Mesenchymal stem cell (in vitro differentiated cells and primary cell): ENCODE data around the gene TFAP2D.

Experiments used
- DNase-seq: peaks from one replicate; pipeline ENCODE4 v3.0.0-alpha.2; 2013
- H2AFZ ChIP-seq: one replicate; pipeline ENCODE4 v1.6.1; 2013; ENCODE audit warnings: low read depth, mild to moderate bottlenecking, control low read depth, inconsistent platforms, low read length, moderate library complexity
- H2AK5ac ChIP-seq: 2 replicates; pipeline ENCODE4 v1.6.1; 2013; ENCODE audit warnings: low read length, moderate library complexity, mild to moderate bottlenecking, inconsistent platforms; ENCODE audit not compliant: severe bottlenecking
- H2BK120ac ChIP-seq: one replicate; pipeline ENCODE4 v1.6.1; 2013; ENCODE audit warnings: low read depth, mild to moderate bottlenecking, inconsistent platforms, low read length, moderate library complexity
- H2BK12ac ChIP-seq, 2 experiments: one replicate each; pipeline ENCODE4 v1.6.1; 2013; ENCODE audit warnings: inconsistent platforms in 2 of 2, low read length in 2 of 2, mild to moderate bottlenecking in 2 of 2, moderate library complexity in 2 of 2, control low read depth in 1 of 2
- H2BK15ac ChIP-seq: one replicate; pipeline ENCODE4 v1.6.1; 2013; ENCODE audit warnings: mild to moderate bottlenecking, low read depth, inconsistent platforms; ENCODE audit not compliant: poor library complexity, severe bottlenecking
- H2BK5ac ChIP-seq: 2 replicates; pipeline ENCODE4 v1.6.1; 2013; ENCODE audit warnings: low read depth, mild to moderate bottlenecking, low read length, control low read depth, inconsistent platforms; ENCODE audit not compliant: poor library complexity, severe bottlenecking
- H3K14ac ChIP-seq, 2 experiments: one replicate each; pipeline ENCODE4 v1.6.1; 2013; ENCODE audit warnings: inconsistent platforms in 2 of 2, low read length in 2 of 2, control low read depth in 1 of 2, mild to moderate bottlenecking in 1 of 2, moderate library complexity in 1 of 2
- H3K18ac ChIP-seq, 2 experiments: one replicate each; pipeline ENCODE4 v1.6.1; 2013; ENCODE audit warnings: inconsistent platforms in 2 of 2, low read length in 2 of 2, control low read depth in 1 of 2, low read depth in 1 of 2, mild to moderate bottlenecking in 1 of 2
- H3K23ac ChIP-seq, 2 experiments: one replicate each; pipeline ENCODE4 v1.6.1; 2013; ENCODE audit warnings: inconsistent platforms in 2 of 2, low read length in 2 of 2, mild to moderate bottlenecking in 2 of 2, moderate library complexity in 2 of 2, control low read depth in 1 of 2
- H3K27ac ChIP-seq: 2 replicates; pipeline ENCODE4 v1.5.1; 2013; ENCODE audit warnings: mild to moderate bottlenecking, moderate library complexity, low read length, control low read depth, inconsistent platforms; ENCODE audit not compliant: poor library complexity, severe bottlenecking
- H3K27me3 ChIP-seq, 2 experiments: 2 replicates each; pipeline versions ENCODE4 v1.6.1 to v1.7.0; 2013; ENCODE audit warnings: low read length in 2 of 2, mild to moderate bottlenecking in 2 of 2, moderate library complexity in 2 of 2, control low read depth in 1 of 2, inconsistent platforms in 1 of 2; ENCODE audit not compliant: control insufficient read depth in 1 of 2, insufficient read depth in 1 of 2
- H3K36me3 ChIP-seq, 2 experiments: 2 replicates each; pipeline versions ENCODE4 v1.6.1 to v1.7.0; 2013; ENCODE audit warnings: low read length in 2 of 2, control low read depth in 1 of 2, inconsistent platforms in 1 of 2, low read depth in 1 of 2, mild to moderate bottlenecking in 1 of 2; ENCODE audit not compliant: insufficient read depth in 2 of 2, control insufficient read depth in 1 of 2
- H3K4ac ChIP-seq, 2 experiments: one replicate each; pipeline ENCODE4 v1.6.1; 2013; ENCODE audit warnings: inconsistent platforms in 2 of 2, low read length in 2 of 2, mild to moderate bottlenecking in 2 of 2, moderate library complexity in 2 of 2, control low read depth in 1 of 2, low read depth in 1 of 2
- H3K4me1 ChIP-seq: 2 replicates; pipeline ENCODE4 v1.6.1; 2013; ENCODE audit warnings: low read depth, low read length, control low read depth; ENCODE audit not compliant: control insufficient read depth, insufficient read depth
- H3K4me2 ChIP-seq: 2 replicates; pipeline ENCODE4 v1.6.1; 2013; ENCODE audit warnings: low read length, mild to moderate bottlenecking, inconsistent platforms; ENCODE audit not compliant: poor library complexity, severe bottlenecking
- H3K4me3 ChIP-seq, 2 experiments: 2 replicates each; pipeline versions ENCODE4 v1.5.1 to v1.7.0; 2013; ENCODE audit warnings: low read length in 2 of 2, mild to moderate bottlenecking in 2 of 2, control low read depth in 1 of 2, low read depth in 1 of 2; ENCODE audit not compliant: insufficient read depth in 1 of 2
- H3K79me1 ChIP-seq: replicated peaks from 2 replicates; pipeline ENCODE4 v1.6.1; 2013; ENCODE audit warnings: mild to moderate bottlenecking, control low read depth, low read length, inconsistent platforms; ENCODE audit not compliant: poor library complexity, severe bottlenecking
- H3K9ac ChIP-seq: 2 replicates; pipeline ENCODE4 v1.7.0; 2013; ENCODE audit warnings: mild to moderate bottlenecking, low read length, moderate library complexity
- H3K9me3 ChIP-seq: 2 replicates; pipeline ENCODE4 v1.7.0; 2013; ENCODE audit warnings: mild to moderate bottlenecking, low read length; ENCODE audit not compliant: control insufficient read depth
- H4K8ac ChIP-seq: one replicate; pipeline ENCODE4 v1.6.1; 2013; ENCODE audit warnings: inconsistent platforms, mild to moderate bottlenecking, low read length, moderate library complexity
- H4K91ac ChIP-seq: one replicate; pipeline ENCODE4 v1.6.1; 2013; ENCODE audit warnings: mild to moderate bottlenecking, low read length, inconsistent platforms
- WGBS: methylation state at CpG from one replicate; pipeline ENCODE4 v1.1.7; 2013; ENCODE audit warnings: mixed read lengths; 5-methylcytosine and 5-hydroxymethylcytosine counted together

The TFAP2D gene

DNA sequence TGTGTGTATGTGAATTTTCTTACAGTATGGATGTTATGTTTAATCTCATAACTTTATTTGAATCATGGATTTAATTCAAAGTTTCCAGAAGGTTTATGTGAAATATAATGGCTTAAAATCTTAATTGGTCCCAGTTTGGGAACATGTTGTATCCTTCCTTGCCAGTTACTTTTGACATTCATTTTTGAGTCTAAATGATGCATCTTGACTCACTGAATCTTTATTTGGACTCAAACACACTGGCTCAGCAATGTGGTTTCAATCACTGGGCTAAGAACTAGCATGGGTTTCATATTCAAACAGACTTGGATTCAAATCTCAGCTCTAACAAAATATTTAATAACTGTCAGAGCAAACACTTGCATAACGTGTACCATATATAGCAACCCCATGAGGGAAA, 79.4 kb downstream of the TFAP2D start:
- Histone ChIP-seq H2BK15ac (no peak overlapping the region), H3K27ac (no peak overlapping the region), H3K36me3 (no peaks in the 10 kb centered on the region), H3K18ac (no peak overlapping the region), H2BK12ac (no peak overlapping the region), H2AFZ (no peak overlapping the region), H2BK120ac (no peak overlapping the region), H4K8ac (no peak overlapping the region), H3K79me1 (no peaks in the 10 kb centered on the region), H3K14ac (no peak overlapping the region), H2BK5ac (no peak overlapping the region), H3K4me3 (no peak overlapping the region), H3K4ac (no peak overlapping the region), H3K23ac (no peak overlapping the region), H3K9ac (no peak overlapping the region), H2AK5ac (no peak overlapping the region), H4K91ac (no peak overlapping the region), H3K27me3 (peaks cover 4% of the 10 kb centered on the region in 2 experiments), H3K4me1 (no peaks in the 10 kb centered on the region), H3K9me3 (no peaks in the 10 kb centered on the region), H3K4me2 (no peak overlapping the region)
- no CpG with 5 or more reads among the region's 1 CpG for WGBS
- no peak for DNase-seq

- no peak overlapping the region for H2AK5ac ChIP-seq
- H3K27me3 ChIP-seq, result peaks cover 0 to 4% of the 10 kb centered on the region in 2 experiments
- no peaks in the 10 kb centered on the region for H3K9me3 ChIP-seq
- H3K9ac ChIP-seq, result no peak overlapping the region
- whole genome bisulfite sequencing, result 39% methylated on average over 4 of the region's 5 CpGs
- no peak overlapping the region for H2BK12ac ChIP-seq
- H2BK120ac ChIP-seq, result no peak overlapping the region
- no peaks in the 10 kb centered on the region for H3K79me1 ChIP-seq
- H3K36me3 ChIP-seq, result no peaks in the 10 kb centered on the region
- H3K4me3 ChIP-seq, result no peak overlapping the region
- H2BK5ac ChIP-seq, result no peak overlapping the region
- H3K18ac ChIP-seq, result no peak overlapping the region
- H2AFZ ChIP-seq, result no peak overlapping the region
- H3K23ac ChIP-seq, result no peak overlapping the region
- H3K27ac ChIP-seq, result no peak overlapping the region
- no peak overlapping the region for H4K91ac ChIP-seq
- H3K4me2 ChIP-seq, result no peak overlapping the region
- H3K14ac ChIP-seq, result no peak overlapping the region
- no peak overlapping the region for H3K4ac ChIP-seq
- no peak overlapping the region for H4K8ac ChIP-seq
- no peaks in the 10 kb centered on the region for H3K4me1 ChIP-seq
- no peak for DNase-seq
- H2BK15ac ChIP-seq, result no peak overlapping the region
Observed at GRCh38 chr6:50795574-50795973, 82.2 kb downstream of the TFAP2D start.

GRCh38 chr6:50804283-50804682, 91.0 kb downstream of the TFAP2D start:
- no peak overlapping the region for H3K4me3 ChIP-seq
- H3K4ac ChIP-seq, result no peak overlapping the region
- H4K8ac ChIP-seq, result no peak overlapping the region
- no peak overlapping the region for H3K27ac ChIP-seq
- no peak for DNase-seq
- no peak overlapping the region for H2BK15ac ChIP-seq
- no peak overlapping the region for H3K14ac ChIP-seq
- H2BK120ac ChIP-seq, result no peak overlapping the region
- H3K18ac ChIP-seq, result no peak overlapping the region
- no peak overlapping the region for H2AFZ ChIP-seq
- no peaks in the 10 kb centered on the region for H3K27me3 ChIP-seq
- no peak overlapping the region for H2AK5ac ChIP-seq
- no peaks in the 10 kb centered on the region for H3K4me1 ChIP-seq
- H3K9ac ChIP-seq, result no peak overlapping the region
- no peaks in the 10 kb centered on the region for H3K79me1 ChIP-seq
- no peak overlapping the region for H2BK5ac ChIP-seq
- H4K91ac ChIP-seq, result no peak overlapping the region
- H3K9me3 ChIP-seq, result no peaks in the 10 kb centered on the region
- H2BK12ac ChIP-seq, result no peak overlapping the region
- no peaks in the 10 kb centered on the region for H3K36me3 ChIP-seq
- H3K23ac ChIP-seq, result no peak overlapping the region
- no peak overlapping the region for H3K4me2 ChIP-seq

- Histone ChIP-seq H3K14ac (no peak overlapping the region), H2AK5ac (no peak overlapping the region), H3K27me3 (no peaks in the 10 kb centered on the region), H3K23ac (no peak overlapping the region), H2BK120ac (no peak overlapping the region), H2BK12ac (no peak overlapping the region), H4K8ac (no peak overlapping the region), H3K27ac (no peak overlapping the region), H3K4me2 (no peak overlapping the region), H3K18ac (no peak overlapping the region), H3K4me3 (no peak overlapping the region), H3K9ac (no peak overlapping the region), H2BK5ac (no peak overlapping the region), H3K9me3 (no peaks in the 10 kb centered on the region), H2BK15ac (no peak overlapping the region), H3K4me1 (no peaks in the 10 kb centered on the region), H3K36me3 (no peaks in the 10 kb centered on the region), H2AFZ (no peak overlapping the region), H3K79me1 (no peaks in the 10 kb centered on the region), H3K4ac (no peak overlapping the region), H4K91ac (no peak overlapping the region)
- no peak for DNase-seq
Observed at GRCh38 chr6:50807035-50807434, 93.7 kb downstream of the TFAP2D start.
